Measurements from ENCODE around the gene RABEP1.

DNA sequence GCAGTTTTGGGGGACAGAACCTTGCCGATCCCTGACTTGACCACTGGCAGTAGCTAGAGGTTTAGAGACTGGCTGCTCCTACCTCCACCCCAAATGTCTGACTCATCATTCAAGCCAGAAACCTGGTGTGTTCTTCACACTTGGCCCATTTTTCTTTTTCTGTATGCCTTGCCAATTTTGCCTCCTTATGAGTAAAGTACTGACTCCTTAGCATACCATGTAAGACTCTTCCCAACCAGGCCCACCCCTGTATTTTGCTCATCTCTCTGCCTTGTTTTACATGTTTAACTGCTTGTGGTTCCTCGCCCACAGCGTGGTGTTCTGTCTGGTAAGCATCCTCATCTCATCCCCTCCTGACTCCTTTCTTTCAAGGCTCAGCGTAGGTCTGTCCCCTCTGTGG, 99.5 kb downstream of the RABEP1 start:
- no peak for TF ChIP-seq ARNT (IDR thresholded peaks at IDR 0.05)
- no peak for TF ChIP-seq FOXM1 (IDR thresholded peaks at IDR 0.05; ENCODE audit: borderline replicate concordance)
